Amniotic stem cell (primary cell): ENCODE results near the gene ZNF20.
A peak's percentile ranks its signal among the peaks of the same experiment; 100 is the strongest.

ENCODE experiments used
- DNase-seq: peaks from one replicate; lab custom pipeline; 2025; lab: John Stamatoyannopoulos, UW

ZNF20 gene

DNA sequence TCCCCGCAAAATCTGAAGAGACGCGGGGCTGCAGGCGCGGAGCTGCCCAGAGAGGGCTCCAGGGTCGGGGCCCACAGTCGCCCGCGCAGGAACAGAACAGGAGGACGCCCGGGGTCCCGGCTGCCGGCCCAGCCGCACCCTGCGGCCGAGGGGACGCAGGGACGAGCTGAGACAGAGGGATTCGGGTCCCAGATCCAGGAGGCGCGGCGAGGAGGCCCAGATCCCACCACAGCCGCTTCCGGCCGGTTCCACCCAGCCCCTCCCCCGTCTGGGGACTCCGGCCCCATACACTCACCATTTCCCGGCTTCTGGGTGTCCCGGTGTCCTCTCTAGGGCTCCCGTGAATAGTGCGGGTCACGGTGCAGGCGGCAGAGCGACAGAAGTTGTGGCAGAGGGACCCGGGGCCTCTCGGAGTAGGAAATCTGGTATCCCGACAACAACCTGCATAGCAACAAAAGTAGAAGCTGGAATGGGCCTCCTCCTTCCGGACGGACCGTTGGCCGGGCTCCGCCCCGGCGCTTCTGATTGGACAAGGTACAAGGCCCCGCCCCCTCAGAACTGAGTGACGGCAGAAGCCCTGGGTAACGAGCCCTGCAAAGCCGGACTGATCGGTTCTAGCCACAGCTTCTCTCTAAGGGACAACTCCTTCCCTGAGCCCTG lies at the start of gene ZNF20:
Gene ZNF20, minus strand, starts transcription at position 466 of the 660 bp plus-strand sequence. Its CDS starts 168 bp downstream, at position 298.
- DNase-seq = peak; percentile 94

DNA sequence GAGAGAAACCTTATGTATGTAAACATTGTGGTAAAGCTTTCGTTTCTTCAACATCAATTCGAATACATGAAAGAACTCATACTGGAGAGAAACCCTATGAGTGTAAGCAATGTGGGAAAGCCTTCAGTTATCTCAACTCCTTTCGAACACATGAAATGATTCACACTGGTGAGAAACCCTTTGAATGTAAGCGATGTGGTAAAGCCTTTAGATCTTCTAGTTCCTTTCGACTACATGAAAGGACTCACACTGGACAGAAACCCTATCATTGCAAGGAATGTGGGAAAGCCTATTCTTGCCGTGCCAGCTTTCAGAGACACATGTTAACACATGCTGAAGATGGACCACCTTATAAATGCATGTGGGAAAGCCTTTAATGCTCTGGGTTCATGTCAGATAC lies 47.5 kb upstream of the ZNF20 start:
- DNase-seq = no peak

DNA sequence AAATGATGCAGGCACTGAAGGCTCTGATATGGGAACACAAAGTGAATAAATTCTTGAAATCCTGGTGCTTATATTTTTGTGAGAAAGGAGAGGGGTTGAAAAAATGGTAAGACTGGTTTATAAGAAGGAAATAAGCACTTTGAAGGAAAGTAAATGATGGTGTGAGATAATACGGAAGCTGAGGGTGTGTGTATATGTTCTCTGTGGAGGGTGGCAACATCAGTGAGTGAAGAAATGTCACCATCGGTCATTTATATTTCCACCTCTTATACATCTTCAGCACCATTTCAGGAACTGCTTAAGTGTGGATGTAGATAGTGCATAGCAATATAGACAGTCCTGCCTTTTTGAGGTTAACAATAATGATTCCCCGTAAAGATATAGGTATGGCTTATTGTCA lies 40.2 kb upstream of the ZNF20 start:
- DNase-seq = no peak

DNA sequence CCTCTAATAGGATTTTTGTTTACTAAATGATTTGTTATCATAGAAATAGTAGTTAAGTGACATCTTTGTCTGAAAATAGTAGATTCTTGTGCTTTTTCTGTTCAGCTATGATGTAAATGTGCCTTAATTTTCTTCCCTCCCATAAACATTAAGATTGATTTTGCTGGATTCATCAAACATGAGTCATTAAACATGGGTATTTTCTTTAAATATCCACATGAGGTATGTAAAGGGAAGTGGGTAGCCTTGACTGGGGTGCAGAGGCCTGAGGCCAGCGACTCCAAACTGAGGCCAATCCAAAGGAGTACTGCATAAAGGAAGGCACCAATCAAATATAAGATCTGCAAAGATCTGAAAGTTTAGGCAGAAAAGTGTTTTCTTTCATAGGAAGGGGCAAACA lies 26.5 kb upstream of the ZNF20 start:
- DNase-seq = no peak

DNA sequence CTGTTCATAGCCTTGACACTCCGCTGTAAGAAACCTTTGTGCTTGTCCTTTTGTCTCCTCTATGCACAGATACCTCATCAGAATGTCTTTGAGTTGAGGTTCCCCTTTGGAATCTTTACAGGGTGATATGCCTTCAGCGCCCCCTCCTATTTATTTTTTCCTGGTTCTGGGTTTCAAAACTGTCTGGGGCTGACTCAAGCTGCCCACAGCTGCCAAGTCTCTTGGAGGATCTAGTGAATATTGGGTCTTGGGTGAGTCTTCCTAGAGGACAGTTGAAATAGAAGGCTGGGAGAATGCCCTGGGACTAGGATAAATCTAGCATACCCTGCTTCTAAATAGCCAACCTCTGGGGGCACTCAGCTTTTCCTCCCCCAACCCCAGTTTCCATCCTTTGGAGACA lies 23.7 kb upstream of the ZNF20 start:
- no peak for DNase-seq

DNA sequence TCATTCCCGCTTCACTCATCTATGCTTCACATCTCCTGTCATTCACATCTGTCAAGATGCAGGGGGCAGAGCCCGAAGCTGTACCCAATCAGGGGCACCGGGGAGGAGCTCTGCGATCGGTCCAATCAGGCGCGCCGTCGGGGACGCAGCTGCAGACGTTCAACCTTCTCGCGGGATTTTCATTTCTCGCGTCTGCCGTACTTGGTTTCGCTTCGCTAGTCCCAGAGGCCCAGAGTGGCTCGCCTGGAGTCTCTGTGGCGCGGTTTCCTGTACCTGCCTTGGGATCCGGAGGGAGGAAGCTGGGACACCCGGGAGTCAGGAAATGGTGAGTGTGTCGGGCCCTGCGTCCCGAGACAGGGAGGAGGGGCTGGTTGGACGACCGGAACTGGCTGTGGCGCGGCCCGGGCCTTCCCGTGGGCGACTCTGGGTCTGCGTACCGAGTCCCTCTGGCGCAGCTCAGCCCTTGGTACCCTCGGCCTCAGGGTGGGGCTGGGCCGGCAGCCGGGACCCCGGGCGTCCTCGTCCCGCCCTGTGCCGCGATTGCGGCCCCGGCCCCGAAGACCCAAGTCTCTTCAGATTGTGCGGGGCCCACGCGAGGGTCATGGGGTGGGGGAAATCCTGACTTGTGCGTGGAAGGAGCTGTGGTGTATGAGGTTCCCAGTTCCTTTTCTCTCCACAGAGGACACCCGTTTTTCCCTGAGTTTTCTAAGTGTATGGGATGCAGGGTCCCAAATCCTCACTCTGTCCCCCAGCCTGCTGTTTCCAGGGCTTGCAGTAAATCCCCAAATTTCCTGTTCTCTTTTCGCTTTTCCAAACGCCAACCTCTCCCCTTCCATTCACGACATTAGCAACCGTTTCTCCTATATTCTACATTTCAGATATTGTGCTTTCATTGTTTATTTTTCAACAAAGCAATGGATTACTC lies 23.0 kb upstream of the ZNF20 start, which contains the start of gene ZNF136:
Gene ZNF136, plus strand, starts transcription at position 215 of the 925 bp plus-strand sequence. Its CDS starts 108 bp downstream, at position 323.
- DNase-seq = peak; percentile 97

DNA sequence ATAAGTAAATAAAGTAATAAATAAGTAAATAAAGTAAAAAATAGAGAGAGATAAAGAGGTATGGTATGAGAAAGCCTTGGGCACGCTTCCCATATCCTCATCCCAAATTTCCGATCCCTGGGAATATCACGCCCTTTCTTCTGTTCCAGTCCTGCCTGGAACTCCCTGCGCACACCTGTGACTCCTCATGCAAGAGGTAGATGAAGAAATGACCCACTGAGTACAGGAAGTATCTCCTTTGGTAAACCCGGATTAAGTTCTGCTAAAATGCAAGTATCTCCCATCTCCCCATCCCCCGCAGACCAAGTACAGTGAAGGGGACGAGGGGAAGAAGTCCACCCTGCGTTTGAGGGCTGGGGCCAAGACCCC lies 22.3 kb upstream of the ZNF20 start:
- DNase-seq = no peak

DNA sequence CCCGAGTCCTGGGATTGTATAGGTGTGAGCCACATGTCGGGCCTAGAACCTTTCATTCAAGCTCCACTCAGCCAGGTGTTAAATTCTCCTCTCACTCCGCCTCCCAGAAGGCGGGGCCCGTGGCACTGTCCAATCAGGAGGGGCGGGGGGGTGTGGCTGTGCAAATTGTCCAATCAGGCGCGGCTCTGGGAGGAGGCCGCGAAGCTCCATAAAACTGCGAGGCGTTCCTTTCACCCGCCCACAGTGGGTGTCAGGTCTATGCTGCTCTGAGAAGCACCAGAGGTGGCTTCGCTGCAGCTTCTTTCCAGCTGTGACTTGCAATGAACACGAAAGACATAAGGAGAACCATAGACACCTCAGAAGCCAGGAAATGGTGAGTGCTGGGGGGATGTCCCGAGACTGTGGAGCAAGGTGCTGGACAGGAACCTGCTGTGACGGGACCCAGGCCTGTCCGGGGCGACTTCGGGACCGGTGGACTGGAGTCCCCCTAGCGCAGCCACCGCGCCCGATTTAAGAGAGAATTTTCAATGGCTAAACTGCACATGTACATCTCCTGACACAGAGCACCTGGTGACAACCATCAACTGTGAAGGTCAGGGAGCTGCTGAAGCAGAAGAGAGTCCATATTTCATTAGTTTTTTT lies 19.7 kb upstream of the ZNF20 start:
- DNase-seq = no peak

DNA sequence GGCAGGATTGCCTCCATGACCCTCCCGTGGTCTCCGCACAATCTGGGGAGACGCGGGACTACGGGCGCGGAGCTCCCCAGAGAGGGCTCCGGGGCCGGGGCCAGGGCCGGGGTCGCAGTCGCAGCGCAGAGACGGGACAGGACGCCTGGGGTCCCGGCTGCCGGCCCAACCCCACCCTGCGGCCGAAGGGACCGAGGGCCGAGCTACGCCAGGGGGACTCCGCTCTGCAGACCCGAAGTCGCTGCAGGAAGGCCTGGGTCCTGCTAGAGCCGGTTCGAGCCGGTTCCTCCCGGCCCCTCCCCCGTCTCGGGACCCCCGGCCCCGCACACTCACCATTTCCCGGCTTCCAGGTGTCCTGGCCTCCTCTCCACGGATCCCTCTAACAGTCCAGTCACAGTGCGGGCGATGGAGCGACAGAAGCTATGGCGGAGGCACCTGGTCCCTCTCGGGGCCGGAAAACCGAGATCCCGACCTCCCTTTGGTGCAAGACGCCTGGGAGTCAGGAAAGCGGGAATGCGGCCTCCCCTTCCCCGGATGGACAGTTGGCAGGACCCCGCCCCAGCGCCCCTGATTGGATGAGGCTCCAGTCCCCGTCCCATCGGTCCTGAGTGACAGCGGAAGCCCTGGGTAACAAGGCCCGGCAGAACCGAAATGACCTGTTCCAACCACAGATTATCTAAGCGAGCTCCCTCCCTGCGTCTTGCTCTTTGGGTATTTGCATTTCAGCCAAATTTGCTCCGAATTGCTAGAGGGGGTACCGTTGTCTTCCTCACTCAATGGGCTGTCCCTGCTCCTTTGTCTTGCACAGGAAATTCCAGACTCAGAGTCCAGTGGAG lies 16.3 kb upstream of the ZNF20 start, which contains the start of gene ZNF625:
Gene ZNF625, minus strand, starts transcription at position 512 of the 836 bp plus-strand sequence. Its CDS starts 176 bp downstream, at position 336.
- peak; percentile 82 for DNase-seq

DNA sequence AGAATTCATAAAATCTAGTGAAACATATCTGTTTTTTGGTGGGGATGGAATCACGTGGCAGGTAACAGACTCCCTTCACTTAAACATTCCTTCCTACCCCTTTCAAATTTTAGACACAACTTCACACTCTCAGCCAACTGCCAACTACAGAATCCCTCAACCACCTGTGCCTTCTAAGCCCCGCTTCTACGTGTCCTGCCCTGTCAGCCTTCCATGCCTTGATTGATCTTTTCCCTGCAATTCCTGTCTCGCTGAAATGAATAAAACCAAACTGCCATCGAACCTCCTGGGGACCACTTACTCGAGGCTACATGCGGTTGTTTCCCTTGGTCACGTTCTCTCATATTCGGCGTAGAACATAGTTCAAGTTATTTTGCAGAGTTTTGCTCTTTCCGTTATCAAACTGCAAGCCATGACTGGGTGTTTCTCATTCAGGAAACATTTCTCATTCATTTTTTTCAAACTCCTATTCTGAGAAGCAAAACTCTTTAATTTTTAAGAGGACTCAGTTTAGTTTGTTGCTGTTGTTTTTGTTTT lies 15.2 kb upstream of the ZNF20 start:
- DNase-seq = no peak

DNA sequence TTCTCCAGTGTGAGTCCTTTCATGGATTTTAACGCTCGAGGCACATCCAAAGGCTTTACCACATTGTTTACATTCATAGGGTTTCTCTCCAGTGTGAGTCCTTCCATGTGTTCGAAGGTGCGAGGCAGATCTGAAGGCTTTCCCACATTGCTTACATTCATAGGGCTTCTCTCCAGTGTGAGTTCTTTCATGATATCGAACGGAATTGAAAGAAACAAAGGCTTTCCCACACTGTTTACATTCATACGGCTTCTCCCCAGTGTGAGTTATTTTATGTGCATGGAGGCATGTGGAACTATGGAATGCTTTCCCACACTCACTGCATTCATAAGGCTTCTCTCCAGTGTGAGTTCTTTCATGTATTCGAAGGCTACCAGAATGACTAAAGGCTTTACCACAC lies 5.2 kb upstream of the ZNF20 start:
- no peak for DNase-seq

DNA sequence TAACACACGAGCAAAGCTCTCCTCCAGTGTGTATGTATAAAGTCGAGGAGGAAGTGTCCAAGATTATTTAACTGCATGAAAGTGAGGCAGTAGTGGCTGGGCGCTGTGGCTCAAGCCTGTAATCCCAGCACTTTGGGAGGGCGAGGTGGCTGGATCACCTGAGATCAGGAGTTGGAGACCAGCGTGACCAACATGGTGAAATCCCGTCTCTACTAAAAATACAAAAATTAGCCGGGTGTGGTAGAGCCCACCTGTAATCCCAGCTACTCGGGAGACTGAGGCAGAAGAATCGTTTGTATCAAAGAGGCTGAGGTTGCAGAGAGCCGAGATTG lies 1.2 kb upstream of the ZNF20 start:
- no peak for DNase-seq

DNA sequence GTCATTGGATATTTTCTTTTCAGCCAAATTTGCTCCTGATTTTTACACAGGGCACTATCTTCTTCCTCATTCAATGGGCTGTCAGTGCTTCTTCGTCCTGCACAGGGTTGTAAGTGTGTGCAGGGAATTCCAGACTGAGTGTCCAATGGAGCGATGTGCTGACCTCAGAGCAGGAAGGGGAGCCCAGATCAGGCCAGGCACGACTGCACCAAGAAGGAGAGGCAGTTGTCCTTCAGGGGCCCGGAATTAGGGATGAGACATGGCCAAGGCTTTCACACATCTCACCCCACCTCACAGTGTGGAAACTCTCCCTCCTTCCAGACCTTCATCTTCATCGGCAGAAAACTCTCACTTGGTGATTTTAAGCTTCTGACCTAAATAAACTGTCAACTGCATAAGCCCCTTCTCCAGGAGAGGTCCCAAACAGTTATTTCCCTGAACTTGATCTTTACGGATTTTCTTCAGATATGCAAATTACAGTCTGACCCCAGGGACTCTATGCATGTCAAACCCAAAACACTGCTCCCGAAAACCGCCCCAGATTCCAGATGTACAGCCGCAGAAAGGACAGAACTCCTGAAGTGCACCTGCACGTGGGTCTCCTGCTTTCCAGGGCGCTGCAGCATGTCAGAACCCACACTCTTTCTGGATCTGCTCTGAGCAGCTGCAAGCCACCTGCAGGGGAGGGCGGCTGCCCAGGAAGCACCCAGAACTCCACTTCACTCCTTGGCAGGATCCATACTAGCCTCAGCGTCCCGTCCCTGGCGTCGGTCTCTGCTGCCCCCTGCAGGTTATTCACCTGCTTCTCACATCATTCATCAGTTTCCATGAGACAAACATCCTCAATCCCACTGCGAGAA lies 625 bp upstream of the ZNF20 start:
- peak; percentile 73 for DNase-seq

DNA sequence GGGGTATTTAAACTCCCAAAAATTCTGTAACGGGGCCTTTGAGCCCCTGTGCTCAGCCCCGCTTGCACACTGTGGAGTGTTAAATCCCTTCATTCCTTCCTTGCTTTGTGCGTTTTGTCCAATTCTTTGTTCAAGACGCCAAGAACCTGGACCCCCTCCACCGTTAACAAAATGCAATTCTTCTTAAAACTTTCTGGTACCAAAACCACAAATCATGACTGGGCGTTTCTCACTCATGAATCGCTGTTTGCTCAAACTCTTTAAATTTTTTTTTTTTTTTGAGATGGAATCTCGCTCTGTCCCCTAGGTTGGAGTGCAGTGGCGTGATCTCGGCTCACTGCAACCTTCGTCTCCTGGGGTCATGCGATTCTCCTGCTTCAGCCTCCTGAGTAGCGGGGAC lies 881 bp downstream of the ZNF20 start:
- no peak for DNase-seq

DNA sequence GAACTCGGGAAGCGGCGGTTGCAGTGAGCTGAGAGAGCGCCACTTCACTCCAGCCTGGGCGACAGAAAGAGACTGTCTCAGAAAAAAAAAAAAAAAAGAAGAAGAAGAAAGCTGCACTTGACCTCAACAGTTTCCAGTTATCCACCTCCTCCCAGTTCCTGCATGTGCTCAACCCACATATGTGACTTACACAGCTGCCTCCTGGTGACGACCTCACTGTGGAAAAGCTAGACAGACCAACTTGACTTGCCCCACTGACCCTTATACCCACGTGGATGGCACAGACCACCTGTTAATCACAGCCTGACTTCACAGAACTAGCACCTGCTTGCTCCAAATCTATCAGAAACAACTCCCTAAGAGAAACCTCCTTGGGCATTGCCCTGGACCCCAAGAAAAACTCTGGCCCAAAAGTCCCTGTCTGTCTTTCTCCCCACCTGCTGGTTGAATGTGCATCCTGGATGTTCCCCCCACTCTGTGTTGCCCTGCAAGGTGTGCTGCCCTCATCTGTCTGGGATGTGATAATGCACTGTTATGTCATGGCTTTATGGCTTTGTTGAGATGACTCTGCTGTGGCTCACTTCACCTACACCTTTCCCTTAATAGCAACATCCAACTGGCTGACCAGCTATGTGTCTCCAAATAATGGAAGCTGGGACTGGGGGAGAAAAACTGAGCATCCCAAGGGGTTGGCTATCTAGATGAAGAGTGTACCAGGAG lies 2.8 kb downstream of the ZNF20 start:
- DNase-seq = no peak

DNA sequence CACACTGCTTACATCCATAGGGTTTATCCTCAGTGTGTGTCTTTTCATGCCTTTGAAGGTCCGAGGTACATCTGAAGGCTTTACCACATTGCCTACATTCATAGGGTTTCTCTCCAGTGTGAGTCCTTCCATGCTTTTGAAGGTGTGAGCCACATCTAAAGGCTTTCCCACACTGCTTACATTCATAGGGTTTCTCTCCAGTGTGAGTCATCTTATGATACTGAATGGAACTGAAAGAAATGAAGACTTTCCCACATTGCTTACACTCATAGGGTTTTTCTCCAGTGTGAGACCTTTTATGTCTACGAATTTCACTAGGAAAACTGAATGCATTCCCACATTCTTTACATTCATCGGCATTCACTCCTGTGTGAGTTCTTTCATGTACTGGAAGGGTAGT lies 7.1 kb downstream of the ZNF20 start:
- no peak for DNase-seq

DNA sequence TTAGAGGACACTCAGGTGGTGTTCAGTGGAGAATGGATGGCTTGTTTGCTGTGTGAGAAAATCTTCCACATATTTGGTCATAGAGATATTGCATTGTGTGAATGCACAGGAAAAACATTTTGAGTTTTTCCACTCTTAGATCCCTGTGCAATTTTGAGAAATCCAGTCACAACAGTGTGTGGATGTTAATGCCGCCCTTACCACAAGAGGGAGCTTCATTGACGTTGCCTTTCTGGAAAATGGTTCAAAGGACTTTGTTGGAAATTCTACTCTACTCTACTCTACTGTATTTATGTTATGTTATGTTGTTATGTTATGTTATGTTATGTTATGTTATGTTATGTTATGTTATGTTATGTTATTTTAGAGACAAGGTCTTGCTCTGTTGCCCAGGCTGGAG lies 13.4 kb downstream of the ZNF20 start:
- DNase-seq = no peak

DNA sequence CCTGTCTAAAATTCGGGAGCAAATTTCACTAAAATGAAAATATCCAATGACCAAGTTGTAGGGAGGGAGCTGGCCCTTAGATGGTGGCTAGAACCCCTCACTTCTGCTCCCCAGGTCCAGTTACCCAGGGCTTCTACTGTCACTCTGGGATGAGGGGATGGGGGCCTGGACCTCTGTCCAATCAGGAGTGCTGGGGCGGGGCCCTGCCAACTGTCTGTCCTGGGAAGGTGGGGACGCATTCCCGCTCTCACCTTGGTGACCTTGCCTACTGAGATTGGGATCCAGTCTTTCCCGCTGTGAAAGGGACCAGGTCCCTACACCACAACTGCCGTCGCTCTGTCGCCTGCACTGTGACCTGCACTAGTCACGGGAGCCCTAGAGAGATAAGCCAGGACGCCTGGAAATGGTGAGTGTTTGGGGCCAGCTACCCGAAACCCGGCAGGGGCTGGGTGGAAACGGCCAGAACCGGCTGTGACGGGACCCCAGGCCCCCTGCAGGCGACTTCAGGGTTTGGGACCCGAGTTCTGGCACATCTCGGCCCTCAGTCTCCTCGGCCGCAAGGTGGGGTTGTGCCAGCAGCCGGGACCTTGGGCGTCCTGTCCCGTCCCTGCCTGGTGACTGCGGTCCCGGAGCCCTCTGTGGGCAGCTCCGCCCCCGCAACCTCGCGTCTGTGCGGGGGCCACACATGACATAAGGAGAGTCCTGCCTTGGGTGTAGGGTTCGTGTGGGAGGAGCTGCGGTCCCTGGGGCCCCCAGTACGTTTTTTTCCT lies 22.8 kb downstream of the ZNF20 start:
- no peak for DNase-seq

DNA sequence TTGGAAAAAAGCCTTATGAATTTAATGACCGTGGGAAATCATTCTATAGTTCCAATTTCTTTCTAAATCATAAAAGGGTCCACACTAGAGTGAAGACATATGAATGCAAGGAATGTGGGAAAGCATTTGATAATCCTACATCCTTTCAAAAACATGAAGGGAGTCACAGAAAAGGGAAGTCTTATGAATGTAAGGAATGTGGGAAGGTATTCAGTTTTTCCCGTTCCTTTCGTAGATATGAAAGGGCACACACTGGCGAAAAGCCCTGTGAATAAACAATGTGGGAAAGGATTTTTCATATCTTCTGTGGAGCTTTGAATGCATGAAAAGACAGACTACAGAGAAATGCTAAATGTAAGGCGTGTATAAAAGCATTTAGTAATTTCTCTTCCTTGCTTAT lies 27.0 kb downstream of the ZNF20 start:
- DNase-seq = no peak
